H9 (cell line): ENCODE measurements around the gene C8G. TPM values are rescaled to one million over a fixed set of nuclear protein-coding genes. Genes with fewer than 3 reads are reported as not detected.

Experiments
- DNase-seq: peaks from one replicate; pipeline ENCODE4 v3.0.0-alpha.2; 2017
- H2AFZ ChIP-seq: one replicate; pipeline ENCODE4 v1.6.1; 2013; ENCODE audit warnings: mild to moderate bottlenecking, low read length, control low read depth, moderate library complexity
- H2AK5ac ChIP-seq: 2 replicates; pipeline ENCODE4 v1.6.1; 2013; ENCODE audit warnings: low read length, control low read depth, mixed read lengths; ENCODE audit not compliant: insufficient read length
- H2BK120ac ChIP-seq: one replicate; pipeline ENCODE4 v1.6.1; 2013; ENCODE audit warnings: low read depth, mild to moderate bottlenecking, low read length, control low read depth, inconsistent platforms; ENCODE audit not compliant: poor library complexity, severe bottlenecking
- H2BK12ac ChIP-seq: 2 replicates; pipeline ENCODE4 v1.6.1; 2013; ENCODE audit warnings: low read length, control low read depth, mixed read lengths, low read depth; ENCODE audit not compliant: insufficient read length
- H2BK15ac ChIP-seq: 2 replicates; pipeline ENCODE4 v1.6.1; 2013; ENCODE audit warnings: low read depth, low read length, control low read depth
- H2BK20ac ChIP-seq: one replicate; pipeline ENCODE4 v1.6.1; 2013; ENCODE audit warnings: low read depth, mild to moderate bottlenecking, low read length, control low read depth, inconsistent platforms; ENCODE audit not compliant: poor library complexity, severe bottlenecking
- H2BK5ac ChIP-seq: 2 replicates; pipeline ENCODE4 v1.6.1; 2013; ENCODE audit warnings: low read length, control low read depth, mixed read lengths; ENCODE audit not compliant: insufficient read length
- H3K14ac ChIP-seq: 2 replicates; pipeline ENCODE4 v1.6.1; 2013; ENCODE audit warnings: low read length, control low read depth; ENCODE audit not compliant: insufficient read depth
- H3K18ac ChIP-seq: 2 replicates; pipeline ENCODE4 v1.6.1; 2013; ENCODE audit warnings: low read depth, mild to moderate bottlenecking, mixed read lengths, low read length, control low read depth; ENCODE audit not compliant: insufficient read length
- H3K23ac ChIP-seq: 2 replicates; pipeline ENCODE4 v1.6.1; 2013; ENCODE audit warnings: low read length, control low read depth, mixed read lengths, low read depth; ENCODE audit not compliant: insufficient read length
- H3K23me2 ChIP-seq: 2 replicates; pipeline ENCODE4 v1.6.1; 2013; ENCODE audit warnings: low read depth, mild to moderate bottlenecking, mixed read lengths, low read length, control low read depth; ENCODE audit not compliant: insufficient read length, poor library complexity, severe bottlenecking
- H3K27ac ChIP-seq: 2 replicates; pipeline ENCODE4 v1.5.1; 2013; ENCODE audit warnings: low read length, control low read depth, mixed read lengths, low read depth; ENCODE audit not compliant: insufficient read length
- H3K27me3 ChIP-seq: 2 replicates; pipeline ENCODE4 v1.6.1; 2013; ENCODE audit warnings: low read length, control low read depth, inconsistent platforms; ENCODE audit not compliant: insufficient read depth
- H3K4ac ChIP-seq: 2 replicates; pipeline ENCODE4 v1.6.1; 2013; ENCODE audit warnings: low read depth, mild to moderate bottlenecking, control low read depth, inconsistent platforms, low read length, moderate library complexity
- H3K4me1 ChIP-seq: 2 replicates; pipeline ENCODE4 v1.6.1; 2013; ENCODE audit warnings: low read length, control low read depth, inconsistent platforms; ENCODE audit not compliant: insufficient read depth
- H3K4me2 ChIP-seq: 2 replicates; pipeline ENCODE4 v1.6.1; 2013; ENCODE audit warnings: low read length, control low read depth, mixed read lengths; ENCODE audit not compliant: insufficient read length, insufficient read depth
- H3K56ac ChIP-seq: 2 replicates; pipeline ENCODE4 v1.6.1; 2013; ENCODE audit warnings: low read depth, mild to moderate bottlenecking, mixed read lengths, low read length, control low read depth; ENCODE audit not compliant: insufficient read length
- H3K79me1 ChIP-seq: 2 replicates; pipeline ENCODE4 v1.6.1; 2013; ENCODE audit warnings: low read depth, mild to moderate bottlenecking, moderate library complexity, low read length, control low read depth, inconsistent platforms; ENCODE audit not compliant: insufficient read depth, poor library complexity, severe bottlenecking
- H3K79me2 ChIP-seq: 2 replicates; pipeline ENCODE4 v1.6.1; 2013; ENCODE audit warnings: low read length, control low read depth, inconsistent platforms; ENCODE audit not compliant: insufficient read depth
- H3K9ac ChIP-seq: 2 replicates; pipeline ENCODE4 v1.6.1; 2013; ENCODE audit warnings: low read length, control low read depth, mixed read lengths; ENCODE audit not compliant: insufficient read length; ENCODE audit errors: extremely low read depth
- H3K9me3 ChIP-seq: one replicate; pipeline ENCODE4 v1.6.1; 2013; ENCODE audit warnings: low read depth, low read length, inconsistent platforms; ENCODE audit not compliant: control insufficient read depth
- H3T11ph ChIP-seq: one replicate; pipeline ENCODE4 v1.6.1; 2013; ENCODE audit warnings: mild to moderate bottlenecking, low read length, control low read depth, inconsistent platforms
- H4K20me1 ChIP-seq: one replicate; pipeline ENCODE4 v1.6.1; 2013; ENCODE audit not compliant: control insufficient read depth, insufficient read length, insufficient read depth
- H4K5ac ChIP-seq: 2 replicates; pipeline ENCODE4 v1.6.1; 2013; ENCODE audit warnings: low read depth, mild to moderate bottlenecking, mixed read lengths, low read length, control low read depth; ENCODE audit not compliant: insufficient read length
- H4K8ac ChIP-seq: replicated peaks from 2 replicates; pipeline ENCODE4 v1.6.1; 2013; ENCODE audit warnings: low read length, control low read depth, mixed read lengths, low read depth; ENCODE audit not compliant: insufficient read length
- H4K91ac ChIP-seq: 2 replicates; pipeline ENCODE4 v1.6.1; 2013; ENCODE audit warnings: low read depth, mild to moderate bottlenecking, moderate library complexity, mixed read lengths, low read length, control low read depth; ENCODE audit not compliant: insufficient read length
- H3K27ac Mint-ChIP-seq, 3 experiments: 2 replicates in 2 of 3; 3 replicates in 1 of 3; pipeline ENCODE4 v1.8.0; 2020 to 2021; ENCODE audit warnings: mixed read lengths in 3 of 3, mild to moderate bottlenecking in 1 of 3, moderate library complexity in 1 of 3
- H3K27me3 Mint-ChIP-seq: 2 replicates; pipeline ENCODE4 v1.8.0; 2021; ENCODE audit warnings: low read depth, mild to moderate bottlenecking, moderate library complexity, mixed read lengths
- H3K36me3 Mint-ChIP-seq, 3 experiments: 2 replicates in 2 of 3; 3 replicates in 1 of 3; pipeline ENCODE4 v1.8.0; 2020 to 2021; ENCODE audit warnings: low read depth in 3 of 3, mixed read lengths in 3 of 3; ENCODE audit not compliant: insufficient read depth in 1 of 3
- H3K4me1 Mint-ChIP-seq, 2 experiments: 2 replicates each; pipeline ENCODE4 v1.8.0; 2020; ENCODE audit warnings: mixed read lengths in 2 of 2
- H3K4me3 Mint-ChIP-seq, 2 experiments: 2 replicates in 1 of 2; 3 replicates in 1 of 2; pipeline ENCODE4 v1.8.0; 2020 to 2021; ENCODE audit warnings: mild to moderate bottlenecking in 2 of 2, mixed read lengths in 2 of 2, moderate library complexity in 1 of 2
- H3K9me3 Mint-ChIP-seq, 2 experiments: 2 replicates in 1 of 2; 3 replicates in 1 of 2; pipeline ENCODE4 v1.8.0; 2020; ENCODE audit warnings: mild to moderate bottlenecking in 2 of 2, mixed read lengths in 2 of 2, moderate library complexity in 1 of 2
- WGBS: extraction: QIAGEN DNeasy Blood & Tissue Kit; methylation state at CpG from one replicate; pipeline ENCODE4 v1.1.7; 2013; ENCODE audit warnings: missing lambda C conversion rate, low lambda C conversion rate, mixed read lengths; ENCODE audit not compliant: insufficient read length; ENCODE audit errors: extremely low coverage; 5-methylcytosine and 5-hydroxymethylcytosine counted together
- total RNA-seq: library from RNA; stranded (reverse); gene quantifications from 2 replicates; pipeline ENCODE4 v1.2.1, GENCODE V29; 2021
- TF ChIP-seq, protein P1 (sequence below): fragments of 200-600 bp; sonication (generic); conservative IDR thresholded peaks from 3 replicates; pipeline ENCODE4 v1.8.0; 2021; ENCODE audit warnings: antibody characterized with exemption, mild to moderate bottlenecking

C8G gene
- total RNA-seq, 1 experiment from 2014 or later: 0.96 TPM

DNA sequence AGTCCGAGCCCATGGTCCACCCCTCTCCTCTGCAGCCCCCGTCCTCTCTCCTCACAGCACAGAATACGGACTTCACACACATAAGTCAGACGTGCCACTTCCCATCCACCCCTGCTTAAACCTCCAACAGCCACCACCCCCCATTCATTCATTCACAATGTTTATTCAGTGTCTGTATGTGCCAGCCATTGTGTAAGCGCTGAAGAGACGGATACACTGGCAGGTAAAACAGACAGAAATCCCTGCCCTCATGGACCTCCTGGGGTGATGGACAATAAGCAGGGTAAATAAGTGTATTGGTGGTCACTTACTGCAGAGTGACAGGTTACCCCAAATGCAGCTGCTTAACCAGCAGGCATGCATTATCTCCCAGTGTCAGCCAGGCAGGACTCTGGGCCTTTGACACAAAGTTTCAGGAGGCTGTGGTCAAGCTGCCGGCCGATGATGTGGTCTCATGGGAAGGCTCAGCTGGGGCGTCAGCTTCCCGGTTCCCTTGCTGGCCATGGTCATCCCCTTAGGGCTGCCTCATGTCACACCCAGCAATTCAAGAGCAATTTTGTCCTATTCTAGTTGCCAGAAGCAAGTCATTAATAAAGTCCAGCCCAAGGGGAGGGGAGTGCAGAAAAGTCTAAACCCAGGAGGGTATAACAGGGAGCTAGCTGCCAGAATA is 45.3 kb downstream of the C8G start:
- Histone ChIP-seq H4K5ac (no peak overlapping the region), H3K14ac (no peak overlapping the region), H3K23ac (no peak overlapping the region), H2BK5ac (no peak overlapping the region), H4K20me1 (no peaks in the 10 kb centered on the region), H3T11ph (no peak overlapping the region), H3K4me2 (no peak overlapping the region), H3K23me2 (peaks cover 6% of the 10 kb centered on the region), H2AK5ac (no peak overlapping the region), H3K56ac (no peak overlapping the region), H4K8ac (no peak overlapping the region), H3K18ac (no peak overlapping the region), H3K9me3 (no peaks in the 10 kb centered on the region), H3K79me1 (no peaks in the 10 kb centered on the region), H3K4me1 (no peaks in the 10 kb centered on the region), H2BK15ac (no peak overlapping the region), H3K27me3 (no peaks in the 10 kb centered on the region), H3K4ac (no peak overlapping the region), H3K79me2 (no peaks in the 10 kb centered on the region), H2BK12ac (no peak overlapping the region), H3K9ac (no peak overlapping the region), H2AFZ (no peak overlapping the region), H2BK120ac (no peak overlapping the region), H3K27ac (no peak overlapping the region), H4K91ac (no peak overlapping the region), H2BK20ac (no peak overlapping the region)
- H3K9me3 Mint-ChIP-seq: peaks cover 9 to 10% of the 10 kb centered on the region in 2 experiments; a peak in 3 of 5 replicates
- H3K4me3 Mint-ChIP-seq: peak overlapping the region in 1 of 2 experiments; percentile 2; a peak in 1 of 5 replicates
- peaks cover 26% of the 10 kb centered on the region for H3K27me3 Mint-ChIP-seq
- no CpG with 5 or more reads among the region's 10 CpGs for WGBS
- H3K36me3 Mint-ChIP-seq: peaks cover 2 to 8% (median 2%) of the 10 kb centered on the region in 3 experiments; a peak in 5 of 7 replicates
- TF ChIP-seq, protein P1, sequence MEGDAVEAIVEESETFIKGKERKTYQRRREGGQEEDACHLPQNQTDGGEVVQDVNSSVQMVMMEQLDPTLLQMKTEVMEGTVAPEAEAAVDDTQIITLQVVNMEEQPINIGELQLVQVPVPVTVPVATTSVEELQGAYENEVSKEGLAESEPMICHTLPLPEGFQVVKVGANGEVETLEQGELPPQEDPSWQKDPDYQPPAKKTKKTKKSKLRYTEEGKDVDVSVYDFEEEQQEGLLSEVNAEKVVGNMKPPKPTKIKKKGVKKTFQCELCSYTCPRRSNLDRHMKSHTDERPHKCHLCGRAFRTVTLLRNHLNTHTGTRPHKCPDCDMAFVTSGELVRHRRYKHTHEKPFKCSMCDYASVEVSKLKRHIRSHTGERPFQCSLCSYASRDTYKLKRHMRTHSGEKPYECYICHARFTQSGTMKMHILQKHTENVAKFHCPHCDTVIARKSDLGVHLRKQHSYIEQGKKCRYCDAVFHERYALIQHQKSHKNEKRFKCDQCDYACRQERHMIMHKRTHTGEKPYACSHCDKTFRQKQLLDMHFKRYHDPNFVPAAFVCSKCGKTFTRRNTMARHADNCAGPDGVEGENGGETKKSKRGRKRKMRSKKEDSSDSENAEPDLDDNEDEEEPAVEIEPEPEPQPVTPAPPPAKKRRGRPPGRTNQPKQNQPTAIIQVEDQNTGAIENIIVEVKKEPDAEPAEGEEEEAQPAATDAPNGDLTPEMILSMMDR: no peak
- no peak overlapping the region for H3K27ac Mint-ChIP-seq
- no peak for DNase-seq
- peaks cover 2% of the 10 kb centered on the region in 2 experiments; a peak in 2 of 4 replicates for H3K4me1 Mint-ChIP-seq
